Psoas muscle (tissue), 8 donors: ENCODE results near the gene SCYGR7. TPM values are rescaled to one million over a fixed set of nuclear protein-coding genes. Genes with fewer than 3 reads are reported as not detected.
"Not testable (repeated sequence)": the region's sequence is repeated elsewhere in the genome, so short reads cannot be mapped to it uniquely, and the experiment has no call there.

Experiments
- ATAC-seq, 4 donors: fragments of 200-7000 bp; cut with Tn5 transposase; one replicate each; pipeline ENCODE4 v1.9.1; 2020; ENCODE audit warnings: moderate library complexity in 3 of 4, mild to moderate bottlenecking in 2 of 4
- DNase-seq, 2 donors: peaks; one replicate each; pipeline ENCODE4 v3.0.0-alpha.2; 2020
- H3K27ac ChIP-seq: fragments of 200-600 bp; one replicate; pipeline ENCODE4 v1.8.0; 2022
- H3K27me3 ChIP-seq, 3 donors: fragments of 200-600 bp in 1 of 3; one replicate each; pipeline versions ENCODE4 v1.6.1 to v1.8.0; 2013 to 2022; ENCODE audit warnings: low read length in 2 of 3, mild to moderate bottlenecking in 2 of 3, moderate library complexity in 1 of 3; ENCODE audit not compliant: insufficient read depth in 3 of 3
- H3K36me3 ChIP-seq, 2 donors: fragments of 200-600 bp in 1 of 2; one replicate each; pipeline versions ENCODE4 v1.6.1 to v1.8.0; 2013 to 2022; ENCODE audit warnings: low read depth in 1 of 2, mild to moderate bottlenecking in 1 of 2, moderate library complexity in 1 of 2; ENCODE audit not compliant: insufficient read depth in 1 of 2
- H3K4me1 ChIP-seq: fragments of 200-600 bp; one replicate; pipeline ENCODE4 v1.8.0; 2022
- H3K4me3 ChIP-seq: fragments of 200-600 bp; one replicate; pipeline ENCODE4 v1.8.0; 2022; ENCODE audit warnings: mild to moderate bottlenecking
- H3K9me3 ChIP-seq: fragments of 200-600 bp; one replicate; pipeline ENCODE4 v1.8.0; 2022
- CTCF ChIP-seq: fragments of 200-600 bp; IDR thresholded peaks from one replicate; pipeline ENCODE4 v1.8.0; 2022; ENCODE audit warnings: antibody characterized with exemption
- WGBS, 3 donors: extraction: QIAGEN DNeasy Blood & Tissue Kit; methylation state at CpG; one replicate each; pipeline versions ENCODE4 v1.1.6 to v1.1.7; 2013; 5-methylcytosine and 5-hydroxymethylcytosine counted together
- intact Hi-C, 2 donors: fragments of 100-400 bp; cut with DNase I; formaldehyde crosslinking; loops; one replicate each; pipeline versions ENCODE4 v1.11.0 to v1.14.2; 2022
- polyA plus RNA-seq, 3 donors: library from polyadenylated mRNA; stranded (reverse); fragments of 200-250 nt; gene quantifications; one replicate each; pipeline ENCODE4 v1.2.3, GENCODE V29; 2013
- total RNA-seq, 4 donors: library from RNA; stranded (reverse); fragmentation: NEBNext Ultra II Directional in 2 of 4; extraction: Animal tissue kit (Norgen Biotek cat#: 25700) in 2 of 4; gene quantifications; one replicate each; pipeline versions ENCODE4 v1.2.1 to v1.2.4, GENCODE V29; 2021 to 2023
- donor health status: healthy with polysubstance abuse.
- donor health status: DM: no; HTN: no; CAD: no; lungs with moderate emphysema.
- donor health status: Bipolar disorder and iron deficiency.
- donor health status: healthy.
- donor health status: DM: yes; HTN: yes; CAD: no.
- donor health status: DM: no; HTN: no; CAD: no.
- donor health status: DM: no; HTN: no; CAD: no.
- donor health status: DM: yes; HTN: yes; CAD: no.

The SCYGR7 gene
- total and polyA plus RNA-seq, 7 donors: not detected

GRCh38 chr2:227719641-227720040 is 8.5 kb upstream of the SCYGR7 start:
- no peaks in the 10 kb centered on the region for H3K4me1 ChIP-seq
- no peak for TF ChIP-seq CTCF
- intact Hi-C loops: no loop called here
- DNase-seq (no peak), ATAC-seq (no peak)
- no peaks in the 10 kb centered on the region for H3K36me3 ChIP-seq
- no peak overlapping the region for H3K4me3 ChIP-seq
- H3K9me3 ChIP-seq: no peaks in the 10 kb centered on the region
- H3K27me3 ChIP-seq: peaks cover 0 to 13% (median 0%) of the 10 kb centered on the region in 3 donors
- WGBS, 3 donors: 93 to 95% (median 95%) methylated on average over 4 of the region's 4 CpGs
- H3K27ac ChIP-seq: no peak overlapping the region

- Histone ChIP-seq H3K4me1 (no peaks in the 10 kb centered on the region), H3K27ac (no peak overlapping the region), H3K4me3 (no peak overlapping the region), H3K36me3 (no peaks in the 10 kb centered on the region), H3K27me3 (peaks cover 0 to 13% (median 2%) of the 10 kb centered on the region in 3 donors), H3K9me3 (no peaks in the 10 kb centered on the region)
- DNase-seq (no peak), ATAC-seq (no peak)
- no peak for TF ChIP-seq CTCF
- 90 to 95% (median 94%) methylated on average over 4 of the region's 4 CpGs for WGBS, 3 donors
- intact Hi-C loops: no loop called here
These were observed 7.5 kb upstream of the SCYGR7 start for GRCh38 chr2:227720680-227721079.

- WGBS, 3 donors: 67 to 72% (median 67%) methylated on average over 7 of the region's 7 CpGs
- H3K4me3 ChIP-seq, H3K27me3 ChIP-seq, DNase-seq, H3K4me1 ChIP-seq, H3K9me3 ChIP-seq, intact Hi-C loops, ATAC-seq, H3K27ac ChIP-seq, H3K36me3 ChIP-seq: not testable (repeated sequence)
These were observed 5.3 kb upstream of the SCYGR7 start for GRCh38 chr2:227722821-227723220.

- intact Hi-C loops: no loop called here
- no peaks in the 10 kb centered on the region for H3K36me3 ChIP-seq
- DNase-seq: no peak
- no peak for TF ChIP-seq CTCF
- no peak within 1 kb of the TSS for H3K4me3 ChIP-seq
- H3K27me3 ChIP-seq: peaks cover 2% of the 10 kb centered on the region in 3 donors
- 47 to 71% (median 57%) methylated on average over 14 to 15 of the region's 15 CpGs for WGBS, 3 donors
- H3K27ac ChIP-seq: no peak within 1 kb of the TSS
- H3K9me3 ChIP-seq: no peaks in the 10 kb centered on the region
- H3K4me1 ChIP-seq: no peaks in the 10 kb centered on the region
- no peak for ATAC-seq
These were observed 3.6 kb upstream of the SCYGR7 start, which contains the start of gene SCYGR6 for GRCh38 chr2:227724394-227725039. TSS of gene SCYGR6 (minus strand) at chr2:227724757. CDS start at chr2:227724757, 0 bp downstream.

- no peak for TF ChIP-seq CTCF
- H3K9me3 ChIP-seq: no peaks in the 10 kb centered on the region
- 50 to 56% (median 52%) methylated on average over 14 of the region's 14 CpGs for WGBS, 3 donors
- no peaks in the 10 kb centered on the region for H3K4me1 ChIP-seq
- H3K27me3 ChIP-seq: no peaks in the 10 kb centered on the region
- intact Hi-C loops: no loop called here
- ATAC-seq: no peak
- no peaks in the 10 kb centered on the region for H3K36me3 ChIP-seq
- DNase-seq: no peak
- H3K27ac ChIP-seq: no peak overlapping the region
- H3K4me3 ChIP-seq: no peak overlapping the region
These were observed 11.2 kb downstream of the SCYGR7 start for GRCh38 chr2:227739351-227739750.

GRCh38 chr2:227740705-227741104 is 12.6 kb downstream of the SCYGR7 start:
- intact Hi-C loops, H3K4me1 ChIP-seq, H3K27me3 ChIP-seq, H3K9me3 ChIP-seq, ATAC-seq, H3K36me3 ChIP-seq, DNase-seq, H3K4me3 ChIP-seq, H3K27ac ChIP-seq: not testable (repeated sequence)
- WGBS, 3 donors: 70 to 85% (median 71%) methylated on average over 7 of the region's 7 CpGs
